HG02642 (cell line): ENCODE measurements around the gene EPB41L1.

ENCODE experiments used
- ATAC-seq: cut with Tn5 transposase; IDR thresholded peaks from one replicate; pipeline ENCODE4 v1.9.1; 2021; ENCODE audit warnings: mild to moderate bottlenecking; ENCODE audit not compliant: unreplicated experiment, poor library complexity

The EPB41L1 gene

DNA sequence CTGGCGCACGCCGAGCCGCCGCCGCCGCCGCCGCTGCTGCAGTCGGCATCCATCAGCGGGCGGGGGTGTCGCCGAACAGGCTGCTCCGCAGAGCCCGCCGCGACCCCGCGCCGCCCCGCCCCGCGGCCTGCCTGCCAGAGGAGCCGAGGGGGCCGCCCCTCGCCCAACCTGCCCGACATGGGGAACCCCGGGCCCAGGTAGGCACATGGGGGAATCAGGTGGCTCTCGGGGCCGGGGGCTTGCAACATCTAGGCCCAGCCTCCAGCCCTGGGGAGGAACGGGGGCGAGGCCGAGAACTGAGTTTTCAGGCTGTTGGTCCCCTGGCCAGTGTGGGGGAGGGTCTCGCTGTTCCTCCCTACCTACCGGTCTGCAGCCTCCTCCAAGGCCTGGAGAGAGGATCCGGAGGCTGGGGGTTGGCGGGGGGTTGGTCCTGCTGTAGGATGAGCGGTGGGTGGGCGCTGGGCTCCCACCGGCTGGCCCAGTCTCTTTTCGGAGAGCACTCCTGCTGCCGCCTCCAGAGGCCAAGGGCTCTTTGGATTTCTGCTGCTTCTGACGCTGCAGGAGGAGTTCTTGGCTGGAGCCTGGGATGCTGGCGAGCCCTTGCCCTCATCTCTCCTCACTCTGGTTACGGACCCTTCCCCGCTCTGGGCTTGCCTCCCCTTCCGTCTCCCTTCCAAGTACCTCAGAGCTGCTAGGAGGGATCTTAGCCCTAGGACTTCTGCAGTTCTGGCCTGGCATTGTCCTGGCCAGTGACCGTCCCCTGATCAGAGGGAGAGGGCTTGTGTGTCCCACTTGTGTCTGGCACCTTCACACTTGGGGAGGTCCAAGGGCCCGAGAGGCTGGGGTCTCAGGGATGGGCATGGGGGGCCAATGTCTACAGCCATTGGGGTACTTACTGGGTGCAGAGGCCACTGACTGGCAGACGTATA, at the start of gene EPB41L1:
Gene EPB41L1, plus strand, starts transcription at position 41 of the 929 bp plus-strand sequence. CDS start 19,038 bp downstream, outside the sequence.
- ATAC-seq, result no peak

- no peak for ATAC-seq
Observed at GRCh38 chr20:36104856-36105255, 49.7 kb upstream of the EPB41L1 start.

GRCh38 chr20:36105711-36106226, 48.8 kb upstream of the EPB41L1 start:
- no peak for ATAC-seq

DNA sequence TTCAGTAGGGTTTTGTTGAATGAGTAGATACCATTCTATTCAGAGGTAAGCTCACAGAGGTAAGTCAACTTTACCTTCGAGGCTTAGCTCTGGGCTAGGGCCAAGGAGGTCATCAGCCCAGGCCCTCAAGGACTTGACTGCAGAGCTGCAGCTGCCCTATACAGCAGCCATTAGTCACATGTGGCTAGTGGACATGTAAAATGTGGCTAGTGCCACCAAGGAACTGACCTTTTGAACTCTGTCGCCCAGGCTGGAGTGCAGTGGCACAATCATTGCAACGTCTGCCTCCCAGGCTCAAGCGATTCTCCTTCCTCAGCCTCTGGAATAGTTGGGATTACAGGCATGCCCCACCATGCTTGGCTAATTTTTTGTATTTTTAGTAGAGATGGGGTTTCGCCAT, 47.9 kb upstream of the EPB41L1 start:
- no peak for ATAC-seq

DNA sequence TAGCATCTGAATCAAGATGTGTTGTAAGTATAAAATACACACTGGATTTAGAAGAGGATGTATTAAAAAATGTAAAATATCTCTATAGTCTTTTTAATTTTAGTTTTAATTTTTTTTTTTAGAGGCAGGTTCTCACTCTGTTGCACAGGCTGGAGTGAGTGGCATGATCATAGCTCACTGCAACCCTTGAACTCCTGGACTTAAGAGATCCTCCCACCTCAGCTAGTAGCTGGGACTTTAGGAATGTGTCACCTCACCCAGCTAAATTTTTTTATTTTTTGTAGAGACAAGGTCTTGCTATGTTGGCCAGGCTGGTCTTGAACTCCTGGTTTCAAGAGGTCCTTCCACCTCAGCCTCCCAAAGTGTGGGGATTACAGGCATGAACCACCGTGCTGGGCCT, 46.7 kb upstream of the EPB41L1 start:
- no peak for ATAC-seq

DNA sequence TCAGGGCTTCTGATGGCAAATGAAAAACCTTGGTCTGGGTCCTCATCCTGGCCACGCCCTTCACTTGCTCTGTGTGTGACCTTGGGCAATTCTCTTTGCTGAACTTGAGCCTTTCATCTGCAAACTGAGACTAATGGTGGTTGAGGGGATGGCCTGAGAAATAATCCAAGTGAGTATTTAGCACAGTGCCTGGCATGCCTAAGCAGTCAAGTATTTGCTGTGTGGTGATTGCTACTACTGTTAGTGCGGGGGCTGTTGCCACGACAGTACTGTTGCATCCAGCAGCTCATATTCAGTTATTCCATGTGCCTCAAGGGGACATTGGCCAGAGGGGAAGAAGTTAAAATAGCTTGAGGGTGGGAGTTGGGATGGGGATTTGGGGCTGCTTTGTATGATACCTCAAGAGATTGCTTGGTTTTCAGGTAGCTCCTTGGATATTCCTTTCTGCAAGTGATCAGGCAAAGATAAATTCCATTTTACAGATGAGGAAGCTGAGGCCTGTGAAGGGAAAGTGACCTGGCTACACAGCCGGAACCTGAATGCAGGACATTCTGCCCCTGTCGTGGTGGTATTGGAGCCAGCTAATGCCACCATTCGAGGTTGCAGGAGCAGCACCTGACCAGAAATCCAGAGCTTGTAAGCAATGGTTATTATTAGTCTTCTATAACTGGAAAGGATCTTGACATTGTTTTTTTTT, 45.1 kb upstream of the EPB41L1 start:
- ATAC-seq, result no peak

DNA sequence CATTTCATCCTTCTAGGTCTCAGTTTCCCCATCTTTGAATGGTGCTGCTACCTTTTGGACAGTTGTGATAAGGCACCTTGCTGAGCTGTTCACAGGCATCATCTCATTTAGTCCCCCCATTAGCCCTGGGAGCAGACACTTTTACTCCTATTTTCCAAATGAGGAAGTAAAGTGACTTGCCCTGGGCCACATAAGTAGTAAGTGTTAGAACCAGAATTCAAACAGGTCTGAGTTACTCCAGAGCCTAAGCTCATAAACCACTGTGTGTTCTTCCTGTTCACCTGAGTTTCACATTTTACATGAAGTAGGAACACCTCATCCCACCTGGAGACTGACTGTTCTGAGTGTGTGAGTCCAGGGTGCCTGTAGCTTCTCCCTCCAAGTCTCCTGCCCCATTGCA, 43.5 kb upstream of the EPB41L1 start:
- ATAC-seq, result no peak

- ATAC-seq, result no peak
Observed at GRCh38 chr20:36112112-36112511, 42.4 kb upstream of the EPB41L1 start.

DNA sequence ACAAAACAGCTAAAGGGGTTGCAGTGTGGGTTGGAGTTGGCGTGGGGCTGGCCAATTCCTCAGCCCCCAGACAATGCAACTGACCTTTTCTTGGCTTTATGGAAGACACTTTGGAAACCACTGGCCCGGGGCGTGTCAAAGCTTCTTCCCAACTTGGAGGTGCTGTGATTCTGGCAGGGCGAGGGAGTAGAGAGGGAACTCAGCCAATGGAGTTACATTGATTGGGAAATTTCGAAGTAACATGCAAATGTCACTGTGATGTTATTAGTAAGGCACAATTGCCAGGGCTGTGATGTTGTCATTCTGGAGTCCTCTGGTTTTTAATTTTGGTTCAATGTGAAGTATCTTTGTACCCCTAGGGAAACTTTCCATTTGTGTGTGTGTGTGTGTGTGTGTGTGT, 41.5 kb upstream of the EPB41L1 start:
- no peak for ATAC-seq

DNA sequence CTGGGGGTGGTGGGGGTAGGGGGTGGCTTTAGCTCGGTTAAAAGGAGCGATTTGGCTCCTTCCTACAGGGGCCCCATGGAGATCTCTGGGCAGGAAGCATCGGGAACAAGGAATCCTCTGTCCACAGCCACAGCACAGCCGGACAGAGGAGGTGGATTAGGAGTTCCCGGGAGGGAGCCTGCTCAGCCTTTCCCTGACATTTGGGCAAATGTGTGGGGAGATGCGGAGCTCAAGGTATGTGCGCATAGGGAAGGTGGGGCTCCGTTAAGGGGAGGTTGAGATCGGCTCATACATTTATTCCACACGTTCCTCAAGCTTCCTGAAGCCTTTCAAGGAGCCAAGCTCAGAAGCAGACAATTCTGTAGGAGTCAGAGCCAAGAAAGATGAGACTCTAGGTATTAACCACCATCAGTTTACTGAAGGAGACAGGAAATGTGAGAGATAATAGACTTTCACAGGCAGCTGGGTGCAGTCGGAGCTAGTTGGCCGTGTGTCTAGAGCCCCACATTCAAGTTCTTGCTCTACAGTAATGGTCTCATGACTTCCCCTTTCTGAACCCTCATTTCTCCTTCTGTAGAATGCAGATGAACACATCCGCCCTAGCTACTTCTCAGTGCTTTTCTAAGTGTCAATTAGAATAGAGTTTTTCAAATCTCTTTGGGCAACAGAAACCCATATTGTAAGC, 40.8 kb upstream of the EPB41L1 start:
- no peak for ATAC-seq

GRCh38 chr20:36114707-36115106, 39.8 kb upstream of the EPB41L1 start:
- no peak for ATAC-seq

DNA sequence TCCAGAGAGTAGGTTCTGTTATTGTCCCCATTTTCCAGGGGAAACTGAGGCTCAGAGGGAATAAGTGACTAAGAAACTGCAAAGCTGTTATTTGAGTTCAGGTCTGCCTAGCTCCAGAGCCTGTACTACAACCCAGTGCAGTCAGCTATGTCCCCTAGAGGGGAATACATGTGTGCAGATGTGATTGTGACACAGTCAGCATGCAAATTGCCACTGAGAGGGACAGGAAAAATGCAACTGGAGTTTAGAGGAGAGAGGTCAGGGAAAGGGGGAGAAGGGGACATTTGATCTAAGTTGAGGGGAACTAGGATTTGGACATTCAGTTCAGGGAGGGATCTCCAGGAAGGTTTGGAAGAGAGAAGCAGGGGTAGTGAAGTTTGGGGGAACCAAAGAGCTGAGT, 38.6 kb upstream of the EPB41L1 start:
- ATAC-seq, result no peak

DNA sequence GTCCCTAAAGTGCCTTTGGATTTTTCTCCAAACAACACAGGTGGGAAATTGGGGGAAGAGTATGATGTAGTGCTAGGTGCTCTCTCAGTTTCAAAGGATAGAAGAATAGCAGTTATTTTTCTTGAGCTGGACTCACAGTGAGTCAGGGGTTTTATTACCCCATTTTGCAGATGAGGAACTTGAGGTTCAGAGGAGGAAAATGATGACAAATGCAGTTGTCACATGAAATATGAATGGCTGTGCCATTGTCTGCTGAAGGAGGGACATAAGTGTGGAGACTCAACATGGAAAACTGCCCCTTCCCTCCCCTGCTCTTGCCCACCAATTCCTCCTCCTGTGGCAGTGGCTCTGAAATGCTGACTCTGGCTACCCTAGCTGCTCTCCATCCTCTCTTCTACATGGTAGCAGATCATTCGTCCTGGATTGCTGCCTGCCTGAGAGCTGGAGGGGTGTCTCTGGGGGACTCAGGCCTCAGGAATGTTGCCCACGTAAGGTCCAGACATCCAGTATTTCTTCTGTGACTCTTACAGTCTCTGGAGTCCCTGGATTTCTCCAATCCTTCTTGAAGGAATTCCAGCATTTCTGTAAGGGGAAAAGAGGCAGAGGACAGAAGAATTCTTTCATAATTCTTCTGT, 37.6 kb upstream of the EPB41L1 start:
- ATAC-seq, result no peak

- ATAC-seq, result no peak
Observed at GRCh38 chr20:36117638-36118037, 36.9 kb upstream of the EPB41L1 start.

DNA sequence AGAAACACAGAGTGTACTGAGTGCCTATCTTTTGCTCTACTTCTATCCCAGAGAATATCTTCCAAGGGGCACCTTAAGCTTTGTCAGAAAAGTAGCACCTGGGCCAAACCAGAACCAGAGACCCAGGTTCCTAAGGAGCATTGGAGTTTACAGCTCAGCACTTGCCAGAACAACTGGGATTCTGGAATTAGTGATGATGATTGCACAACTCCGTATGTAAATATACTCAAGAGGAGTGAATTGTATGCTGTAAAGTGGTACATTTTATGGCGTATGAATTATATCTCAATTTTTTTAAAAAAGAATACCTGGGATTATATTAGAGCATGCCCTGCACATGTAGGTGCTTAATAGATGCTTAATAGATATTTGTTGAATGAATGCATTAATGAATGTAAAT, 36.2 kb upstream of the EPB41L1 start:
- ATAC-seq, result no peak

GRCh38 chr20:36119537-36119936, 35.0 kb upstream of the EPB41L1 start:
- ATAC-seq, result no peak

DNA sequence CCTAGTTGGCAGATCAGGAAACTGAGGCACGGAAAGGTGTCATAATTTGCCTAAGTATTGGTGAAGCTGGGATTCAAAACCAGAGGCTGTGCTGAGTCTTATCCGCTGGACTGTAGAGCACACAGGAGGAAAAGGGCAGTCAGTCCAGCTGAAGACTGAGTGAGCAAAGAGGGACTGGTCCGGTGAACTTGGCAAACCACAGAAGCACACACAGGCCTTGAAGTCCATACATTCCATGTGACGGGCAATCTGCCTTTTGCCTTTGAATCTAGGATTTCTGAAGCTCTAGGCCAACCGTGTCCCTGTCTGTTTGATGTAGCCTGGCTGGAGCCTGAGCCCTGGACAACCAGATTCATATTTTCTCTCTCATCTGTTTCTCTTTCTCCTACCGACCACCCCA, 34.3 kb upstream of the EPB41L1 start:
- ATAC-seq, result no peak

GRCh38 chr20:36120991-36121390, 33.5 kb upstream of the EPB41L1 start:
- ATAC-seq, result no peak

- ATAC-seq, result no peak
Observed at GRCh38 chr20:36121981-36122930, 32.3 kb upstream of the EPB41L1 start.
